B cell (primary cell): ENCODE data around the gene RPH3AL. TPM values are rescaled to one million over a fixed set of nuclear protein-coding genes. Genes with fewer than 3 reads are reported as not detected.

ENCODE experiments used
- ATAC-seq: fragments of 200-7000 bp; cut with Tn5 transposase; one replicate; pipeline ENCODE4 v1.10.0; 2021; ENCODE audit warnings: low read depth, mild to moderate bottlenecking, moderate number of reproducible peaks, moderate library complexity
- CTCF ChIA-PET: fragments of 350-600 bp; sonication (Branson Sonifier 250); formaldehyde crosslinking; loops from one replicate; lab custom pipeline; 2021; ENCODE audit warnings: antibody characterized with exemption, inconsistent platforms; lab: Charles Lee
- POLR2A ChIA-PET: fragments of 350-600 bp; sonication (Branson Sonifier 250); formaldehyde crosslinking; loops from one replicate; lab custom pipeline; 2021; ENCODE audit warnings: antibody characterized with exemption; lab: Charles Lee
- DNase-seq: peaks from one replicate; pipeline ENCODE4 v3.0.0; 2013
- H2AFZ ChIP-seq: 2 replicates; pipeline ENCODE4 v1.6.1; 2012; ENCODE audit warnings: mild to moderate bottlenecking, low read depth, low read length; ENCODE audit not compliant: insufficient read depth, poor library complexity, severe bottlenecking
- H3K27ac ChIP-seq, 2 donors: 1 replicate in 1 of 2; 2 replicates in 1 of 2; pipeline ENCODE4 v1.5.1; 2012 to 2013; ENCODE audit warnings: low read length in 2 of 2, mild to moderate bottlenecking in 2 of 2, moderate library complexity in 1 of 2
- H3K27me3 ChIP-seq, 4 experiments: fragments of 200-600 bp in 1 of 4; sonication (generic) in 1 of 4; replicated peaks in 1 of 4; 1 replicate in 2 of 4; 2 replicates in 2 of 4; pipeline versions ENCODE4 v1.6.1 to v1.7.0; 2013 to 2016; ENCODE audit warnings: low read length in 3 of 4, mild to moderate bottlenecking in 2 of 4, mixed read lengths in 1 of 4, moderate library complexity in 1 of 4; ENCODE audit not compliant: insufficient read depth in 4 of 4, control insufficient read depth in 3 of 4; ENCODE audit errors: control extremely low read depth in 1 of 4
- H3K36me3 ChIP-seq, 2 experiments: replicated peaks in 1 of 2; 1 replicate in 1 of 2; 2 replicates in 1 of 2; pipeline versions ENCODE4 v1.6.1 to v1.7.1; 2013; ENCODE audit warnings: low read length in 1 of 2; ENCODE audit not compliant: insufficient read depth in 2 of 2, control insufficient read depth in 1 of 2; ENCODE audit errors: control extremely low read depth in 1 of 2, extremely low read depth in 1 of 2
- H3K4me1 ChIP-seq, 2 donors: fragments of 200-600 bp in 1 of 2; sonication (generic) in 1 of 2; 1 replicate in 1 of 2; 2 replicates in 1 of 2; pipeline versions ENCODE4 v1.5.1 to v1.6.1; 2013 to 2017; ENCODE audit warnings: low read length in 2 of 2; ENCODE audit not compliant: control insufficient read depth in 2 of 2, insufficient read depth in 2 of 2
- H3K4me2 ChIP-seq: replicated peaks from 2 replicates; pipeline ENCODE3; 2012; ENCODE audit warnings: mild to moderate bottlenecking, low read depth, low read length; ENCODE audit not compliant: poor library complexity, severe bottlenecking
- H3K4me3 ChIP-seq, 5 experiments: fragments of 200-600 bp in 1 of 5; sonication (generic) in 1 of 5; 1 replicate in 3 of 5; 2 replicates in 2 of 5; pipeline versions ENCODE4 v1.5.1 to v1.7.0; 2011 to 2016; ENCODE audit warnings: low read length in 4 of 5, mild to moderate bottlenecking in 4 of 5, low read depth in 2 of 5, control low read depth in 1 of 5, moderate library complexity in 1 of 5; ENCODE audit not compliant: insufficient read depth in 1 of 5; ENCODE audit errors: control extremely low read depth in 1 of 5, extremely low read depth in 1 of 5
- H3K79me2 ChIP-seq: fragments of 200-600 bp; sonication (generic); one replicate; pipeline ENCODE4 v1.6.0; 2016; ENCODE audit warnings: low read length; ENCODE audit not compliant: control insufficient read depth, insufficient read depth
- H3K9ac ChIP-seq: fragments of 200-600 bp; sonication (generic); 2 replicates; pipeline ENCODE4 v1.6.1; 2017; ENCODE audit warnings: mild to moderate bottlenecking, low read length, moderate library complexity
- H3K9me3 ChIP-seq, 3 donors: one replicate each; pipeline versions ENCODE4 v1.6.1 to v1.7.1; 2013; ENCODE audit warnings: low read length in 2 of 3; ENCODE audit not compliant: control insufficient read depth in 2 of 3, insufficient read depth in 1 of 3; ENCODE audit errors: control extremely low read depth in 1 of 3
- H4K20me1 ChIP-seq: 2 replicates; pipeline ENCODE4 v1.6.0; 2012; ENCODE audit warnings: mild to moderate bottlenecking, low read length; ENCODE audit not compliant: insufficient read depth, control insufficient read depth, poor library complexity, severe bottlenecking
- H3K27ac Mint-ChIP-seq: one replicate; pipeline ENCODE4 v1.8.0; 2021; ENCODE audit warnings: mixed read lengths
- H3K27me3 Mint-ChIP-seq: one replicate; pipeline ENCODE4 v1.8.0; 2021; ENCODE audit warnings: mixed read lengths
- H3K4me1 Mint-ChIP-seq: one replicate; pipeline ENCODE4 v1.8.0; 2021; ENCODE audit warnings: mixed read lengths
- H3K4me3 Mint-ChIP-seq: one replicate; pipeline ENCODE4 v1.8.0; 2021; ENCODE audit warnings: mixed read lengths
- H3K9me3 Mint-ChIP-seq: one replicate; pipeline ENCODE4 v1.8.0; 2022; ENCODE audit warnings: mixed read lengths; ENCODE audit not compliant: insufficient read depth
- CTCF ChIP-seq: fragments of 200-600 bp; IDR thresholded peaks from one replicate; pipeline ENCODE4 v1.8.0; 2022; ENCODE audit warnings: antibody characterized with exemption, mild to moderate bottlenecking
- EZH2 ChIP-seq: IDR thresholded peaks from 2 replicates; pipeline ENCODE4 v1.6.1; 2012; ENCODE audit warnings: borderline replicate concordance, low read depth, mild to moderate bottlenecking, moderate library complexity, low read length; ENCODE audit not compliant: insufficient read depth, poor library complexity, severe bottlenecking
- WGBS: methylation state at CpG from one replicate; pipeline ENCODE4 v1.1.5; 2013; ENCODE audit warnings: missing lambda C conversion rate; ENCODE audit not compliant: insufficient coverage; 5-methylcytosine and 5-hydroxymethylcytosine counted together
- intact Hi-C: fragments of 100-400 bp; cut with micrococcal nuclease; formaldehyde crosslinking; loops from one replicate; pipeline ENCODE4 v1.10.0; 2022
- polyA plus RNA-seq: library from polyadenylated mRNA; depleted of rRNA; stranded (reverse); fragments of >200 nt; gene quantifications from 2 replicates; pipeline ENCODE4 v1.2.3, GENCODE V29; 2012
- total RNA-seq, 2 donors: library from RNA; stranded (reverse); fragments of 120-200 nt in 1 of 2; gene quantifications; 1 replicate in 1 of 2; 2 replicates in 1 of 2; pipeline versions ENCODE4 v1.2.3 to v1.2.4, GENCODE V29; 2013 to 2022

The RPH3AL gene
- total and polyA plus RNA-seq, 2 donors (not counting 1 experiment from before 2014, with no cell fraction given), result 10.8 to 13.3 TPM

- ChIA-PET POLR2A (interaction anchor here (0.6 kb wide), 1 partner anchor 1229 kb away, joined by 3 read pairs; no protein-coding TSS in a partner anchor), CTCF (no interaction called here)
- Histone ChIP-seq H3K36me3 (no peaks in the 10 kb centered on the region), H3K9me3 (peaks cover 0 to 6% (median 0%) of the 10 kb centered on the region in 3 donors), H3K79me2 (no peaks in the 10 kb centered on the region), H3K4me2 (peak overlapping the region; percentile 92), H2AFZ (peak overlapping the region; percentile 62), H3K9ac (peak overlapping the region; percentile 62), H4K20me1 (no peaks in the 10 kb centered on the region), H3K27me3 (peaks cover 0 to 21% (median 2%) of the 10 kb centered on the region in 4 experiments), H3K4me3 (peak overlapping the region in 4 of 5 experiments; percentile 36 to 60 (median 48)), H3K4me1 (peaks cover 11 to 12% of the 10 kb centered on the region in 2 donors), H3K27ac (no peak overlapping the region)
- no peak for TF ChIP-seq CTCF
- TF ChIP-seq EZH2, result no peak
- Mint-ChIP-seq H3K4me3 (peak overlapping the region; percentile 77), H3K27me3 (peaks cover 19% of the 10 kb centered on the region), H3K27ac (no peak overlapping the region), H3K4me1 (peaks cover 19% of the 10 kb centered on the region), H3K9me3 (no peaks in the 10 kb centered on the region)
- ATAC-seq (peak; percentile 39), DNase-seq (peak; percentile 46)
- intact Hi-C loops, result no loop called here
- 1% methylated on average over 48 of the region's 70 CpGs for WGBS
These were observed 32.7 kb upstream of the RPH3AL start for GRCh38 chr17:385178-385835.

- CTCF ChIA-PET, result interaction anchor here (0.6 kb wide), 1 partner anchor 27 kb away, joined by 3 read pairs; no protein-coding TSS in a partner anchor
- peaks cover 0 to 19% (median 2%) of the 10 kb centered on the region in 4 experiments for H3K27me3 ChIP-seq
- peak overlapping the region in 4 of 5 experiments; percentile 36 to 60 (median 48) for H3K4me3 ChIP-seq
- H3K9me3 ChIP-seq, result peaks cover 0 to 6% (median 0%) of the 10 kb centered on the region in 3 donors
- TF ChIP-seq CTCF (no peak), EZH2 (no peak)
- H3K27ac Mint-ChIP-seq, result no peak overlapping the region
- H3K79me2 ChIP-seq, result no peaks in the 10 kb centered on the region
- peak overlapping the region; percentile 62 for H2AFZ ChIP-seq
- H3K4me2 ChIP-seq, result peak overlapping the region; percentile 92
- no peak overlapping the region for H3K27ac ChIP-seq
- ATAC-seq (no peak), DNase-seq (no peak)
- no peaks in the 10 kb centered on the region for H3K9me3 Mint-ChIP-seq
- peaks cover 19% of the 10 kb centered on the region for H3K27me3 Mint-ChIP-seq
- intact Hi-C loops, result no loop called here
- POLR2A ChIA-PET, result no interaction called here
- H3K4me3 Mint-ChIP-seq, result peak overlapping the region; percentile 77
- peak overlapping the region; percentile 62 for H3K9ac ChIP-seq
- H3K4me1 Mint-ChIP-seq, result peaks cover 19% of the 10 kb centered on the region
- H3K4me1 ChIP-seq, result peaks cover 11 to 12% of the 10 kb centered on the region in 2 donors
- WGBS, result 19% methylated on average over 29 of the region's 37 CpGs
- H3K36me3 ChIP-seq, result no peaks in the 10 kb centered on the region
- no peaks in the 10 kb centered on the region for H4K20me1 ChIP-seq
These were observed 32.1 kb upstream of the RPH3AL start for GRCh38 chr17:384622-385177.
